ENCODE measurements around the gene TMEM106B. TPM values are rescaled to one million over a fixed set of nuclear protein-coding genes. Genes with fewer than 3 reads are reported as not detected.

Gene TMEM106B
- total RNA-seq, 1 experiment from 2014 or later = 33.1 TPM

DNA sequence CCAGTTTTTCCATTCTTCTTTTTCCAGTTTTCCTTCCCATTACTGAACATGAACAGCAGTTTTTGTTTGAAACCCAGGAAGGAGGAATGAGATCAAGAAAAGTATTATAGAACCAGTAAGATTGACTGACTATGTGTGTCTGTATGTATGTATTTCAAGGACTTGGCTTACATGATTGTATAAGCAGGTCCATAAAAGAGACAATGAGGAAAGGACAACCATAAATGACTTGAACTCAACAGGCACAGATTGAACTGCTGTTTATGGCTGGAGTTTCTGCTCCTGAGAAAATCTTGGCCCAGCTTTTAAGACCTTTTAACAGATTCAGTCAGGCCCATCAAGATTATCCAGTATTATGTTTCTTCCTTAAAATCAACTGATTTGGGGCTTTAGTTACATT is 39.1 kb downstream of the TMEM106B start:
- ChIA-PET POLR2A (no interaction called here), CTCF (no interaction called here), RAD21 (ENCODE audit: low non-redundant PET in 1 of 2, low total read pairs in 2 of 2, uncharacterized antibody in 2 of 2, unreplicated experiment in 2 of 2) (no interaction called here)
- Histone ChIP-seq H3K4me2 (ENCODE audit: low read length) (no peak overlapping the region), H3K27me3 (ENCODE audit: insufficient read depth, low read length) (no peaks in the 10 kb centered on the region), H2AFZ (ENCODE audit: low read depth, low read length, poor library complexity, severe bottlenecking) (no peak overlapping the region), H3K27ac (ENCODE audit: low read depth, low read length) (no peak overlapping the region), H3K79me2 (ENCODE audit: insufficient read depth, low read length) (no peaks in the 10 kb centered on the region), H3K9ac (ENCODE audit: low read length) (no peak overlapping the region), H3K9me3 (ENCODE audit: control insufficient read depth in 1 of 2, insufficient read depth in 1 of 2, low read depth in 1 of 2, low read length in 2 of 2) (no peaks in the 10 kb centered on the region), H4K20me1 (ENCODE audit: insufficient read depth) (no peaks in the 10 kb centered on the region), H3K9me2 (ENCODE audit: insufficient read depth) (no peaks in the 10 kb centered on the region), H3K4me1 (ENCODE audit: control insufficient read depth in 1 of 2, insufficient read depth in 2 of 2, low read length in 2 of 2) (no peaks in the 10 kb centered on the region), H3K4me3 (replicated peaks in 1 of 2; ENCODE audit: low read depth in 1 of 2, low read length in 2 of 2) (no peak overlapping the region), H3K36me3 (ENCODE audit: control insufficient read depth in 1 of 2, insufficient read depth in 2 of 2, low read length in 2 of 2) (no peaks in the 10 kb centered on the region)
- intact Hi-C loops (cut with micrococcal nuclease) = no loop called here
- TF ChIP-seq, protein P1, sequence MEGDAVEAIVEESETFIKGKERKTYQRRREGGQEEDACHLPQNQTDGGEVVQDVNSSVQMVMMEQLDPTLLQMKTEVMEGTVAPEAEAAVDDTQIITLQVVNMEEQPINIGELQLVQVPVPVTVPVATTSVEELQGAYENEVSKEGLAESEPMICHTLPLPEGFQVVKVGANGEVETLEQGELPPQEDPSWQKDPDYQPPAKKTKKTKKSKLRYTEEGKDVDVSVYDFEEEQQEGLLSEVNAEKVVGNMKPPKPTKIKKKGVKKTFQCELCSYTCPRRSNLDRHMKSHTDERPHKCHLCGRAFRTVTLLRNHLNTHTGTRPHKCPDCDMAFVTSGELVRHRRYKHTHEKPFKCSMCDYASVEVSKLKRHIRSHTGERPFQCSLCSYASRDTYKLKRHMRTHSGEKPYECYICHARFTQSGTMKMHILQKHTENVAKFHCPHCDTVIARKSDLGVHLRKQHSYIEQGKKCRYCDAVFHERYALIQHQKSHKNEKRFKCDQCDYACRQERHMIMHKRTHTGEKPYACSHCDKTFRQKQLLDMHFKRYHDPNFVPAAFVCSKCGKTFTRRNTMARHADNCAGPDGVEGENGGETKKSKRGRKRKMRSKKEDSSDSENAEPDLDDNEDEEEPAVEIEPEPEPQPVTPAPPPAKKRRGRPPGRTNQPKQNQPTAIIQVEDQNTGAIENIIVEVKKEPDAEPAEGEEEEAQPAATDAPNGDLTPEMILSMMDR (IDR thresholded peaks at IDR 0.05 in 2 of 3, conservative IDR thresholded peaks at IDR 0.05 in 1 of 3; ENCODE audit: borderline replicate concordance in 1 of 3, insufficient read depth in 1 of 3, low read depth in 2 of 3, low read length in 2 of 3) = no peak
- TF ChIP-seq CEBPB (IDR thresholded peaks at IDR 0.05; ENCODE audit: low read depth) = no peak
- TF ChIP-seq YY1 (IDR thresholded peaks at IDR 0.05; ENCODE audit: extremely low read depth, insufficient replicate concordance, low read depth, low read length) = no peak
- TF ChIP-seq, protein P2, sequence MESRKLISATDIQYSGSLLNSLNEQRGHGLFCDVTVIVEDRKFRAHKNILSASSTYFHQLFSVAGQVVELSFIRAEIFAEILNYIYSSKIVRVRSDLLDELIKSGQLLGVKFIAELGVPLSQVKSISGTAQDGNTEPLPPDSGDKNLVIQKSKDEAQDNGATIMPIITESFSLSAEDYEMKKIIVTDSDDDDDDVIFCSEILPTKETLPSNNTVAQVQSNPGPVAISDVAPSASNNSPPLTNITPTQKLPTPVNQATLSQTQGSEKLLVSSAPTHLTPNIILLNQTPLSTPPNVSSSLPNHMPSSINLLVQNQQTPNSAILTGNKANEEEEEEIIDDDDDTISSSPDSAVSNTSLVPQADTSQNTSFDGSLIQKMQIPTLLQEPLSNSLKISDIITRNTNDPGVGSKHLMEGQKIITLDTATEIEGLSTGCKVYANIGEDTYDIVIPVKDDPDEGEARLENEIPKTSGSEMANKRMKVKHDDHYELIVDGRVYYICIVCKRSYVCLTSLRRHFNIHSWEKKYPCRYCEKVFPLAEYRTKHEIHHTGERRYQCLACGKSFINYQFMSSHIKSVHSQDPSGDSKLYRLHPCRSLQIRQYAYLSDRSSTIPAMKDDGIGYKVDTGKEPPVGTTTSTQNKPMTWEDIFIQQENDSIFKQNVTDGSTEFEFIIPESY (IDR thresholded peaks at IDR 0.05; ENCODE audit: extremely low read depth, insufficient replicate concordance, low read length) = no peak
- TF ChIP-seq SP1 (IDR thresholded peaks at IDR 0.05; ENCODE audit: low read depth) = no peak
- TF ChIP-seq, protein P3, sequence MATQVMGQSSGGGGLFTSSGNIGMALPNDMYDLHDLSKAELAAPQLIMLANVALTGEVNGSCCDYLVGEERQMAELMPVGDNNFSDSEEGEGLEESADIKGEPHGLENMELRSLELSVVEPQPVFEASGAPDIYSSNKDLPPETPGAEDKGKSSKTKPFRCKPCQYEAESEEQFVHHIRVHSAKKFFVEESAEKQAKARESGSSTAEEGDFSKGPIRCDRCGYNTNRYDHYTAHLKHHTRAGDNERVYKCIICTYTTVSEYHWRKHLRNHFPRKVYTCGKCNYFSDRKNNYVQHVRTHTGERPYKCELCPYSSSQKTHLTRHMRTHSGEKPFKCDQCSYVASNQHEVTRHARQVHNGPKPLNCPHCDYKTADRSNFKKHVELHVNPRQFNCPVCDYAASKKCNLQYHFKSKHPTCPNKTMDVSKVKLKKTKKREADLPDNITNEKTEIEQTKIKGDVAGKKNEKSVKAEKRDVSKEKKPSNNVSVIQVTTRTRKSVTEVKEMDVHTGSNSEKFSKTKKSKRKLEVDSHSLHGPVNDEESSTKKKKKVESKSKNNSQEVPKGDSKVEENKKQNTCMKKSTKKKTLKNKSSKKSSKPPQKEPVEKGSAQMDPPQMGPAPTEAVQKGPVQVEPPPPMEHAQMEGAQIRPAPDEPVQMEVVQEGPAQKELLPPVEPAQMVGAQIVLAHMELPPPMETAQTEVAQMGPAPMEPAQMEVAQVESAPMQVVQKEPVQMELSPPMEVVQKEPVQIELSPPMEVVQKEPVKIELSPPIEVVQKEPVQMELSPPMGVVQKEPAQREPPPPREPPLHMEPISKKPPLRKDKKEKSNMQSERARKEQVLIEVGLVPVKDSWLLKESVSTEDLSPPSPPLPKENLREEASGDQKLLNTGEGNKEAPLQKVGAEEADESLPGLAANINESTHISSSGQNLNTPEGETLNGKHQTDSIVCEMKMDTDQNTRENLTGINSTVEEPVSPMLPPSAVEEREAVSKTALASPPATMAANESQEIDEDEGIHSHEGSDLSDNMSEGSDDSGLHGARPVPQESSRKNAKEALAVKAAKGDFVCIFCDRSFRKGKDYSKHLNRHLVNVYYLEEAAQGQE (IDR thresholded peaks at IDR 0.05; ENCODE audit: low read depth) = no peak
- TF ChIP-seq FOSL1 (IDR thresholded peaks at IDR 0.05; ENCODE audit: low read depth) = no peak
- no peak for TF ChIP-seq TCF7L2 (IDR thresholded peaks at IDR 0.05; ENCODE audit: borderline replicate concordance, extremely low read depth, insufficient read depth, insufficient read length)
- TF ChIP-seq ELF1 (IDR thresholded peaks at IDR 0.05; ENCODE audit: borderline replicate concordance, low read depth) = no peak
- TF ChIP-seq, protein P4, sequence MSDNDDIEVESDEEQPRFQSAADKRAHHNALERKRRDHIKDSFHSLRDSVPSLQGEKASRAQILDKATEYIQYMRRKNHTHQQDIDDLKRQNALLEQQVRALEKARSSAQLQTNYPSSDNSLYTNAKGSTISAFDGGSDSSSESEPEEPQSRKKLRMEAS (IDR thresholded peaks at IDR 0.05) = no peak
- TF ChIP-seq SIN3A (IDR thresholded peaks at IDR 0.05; ENCODE audit: low read depth) = no peak
- TF ChIP-seq ZNF274 (IDR thresholded peaks at IDR 0.05; ENCODE audit: low read depth, low read length) = no peak
- TF ChIP-seq RAD21 (IDR thresholded peaks at IDR 0.05; ENCODE audit: low read depth) = no peak
- no peak for TF ChIP-seq SRF (IDR thresholded peaks at IDR 0.05; ENCODE audit: low read depth)
- BruUV-seq (replicated peaks) = no TSS peak
- DNase-seq (ENCODE audit: low read depth, low spot score) (no peak), ATAC-seq (no peak)

Data from HCT116 (cell line).